ENCODE results near the gene CDC25C. TPM values are rescaled to one million over a fixed set of nuclear protein-coding genes. Genes with fewer than 3 reads are reported as not detected.

CDC25C gene
- total RNA-seq, 1 experiment from 2014 or later = 19.3 TPM

GRCh38 chr5:138369261-138369660 lies 37.7 kb upstream of the CDC25C start:
- H3K4me1 ChIP-seq (ENCODE audit: control insufficient read depth in 1 of 2, insufficient read depth in 2 of 2, low read length in 2 of 2) = no peaks in the 10 kb centered on the region
- ChIA-PET RAD21 (ENCODE audit: low non-redundant PET in 1 of 2, low total read pairs in 2 of 2, uncharacterized antibody in 2 of 2, unreplicated experiment in 2 of 2) (no interaction called here), CTCF (interaction anchor here (1.3 kb wide), 1 partner anchor 17 kb away, joined by 5 read pairs; no protein-coding TSS in a partner anchor), POLR2A (no interaction called here)
- H2AFZ ChIP-seq (ENCODE audit: low read depth, low read length, poor library complexity, severe bottlenecking) = no peak overlapping the region
- H3K36me3 ChIP-seq (ENCODE audit: control insufficient read depth in 1 of 2, insufficient read depth in 2 of 2, low read length in 2 of 2) = peaks cover 3 to 6% of the 10 kb centered on the region in 2 experiments; a peak in 1 of 4 replicates
- ATAC-seq (no peak), DNase-seq (ENCODE audit: low read depth, low spot score) (no peak)
- H3K27ac ChIP-seq (ENCODE audit: low read depth, low read length) = no peak overlapping the region
- H3K27me3 ChIP-seq (ENCODE audit: insufficient read depth, low read length) = no peaks in the 10 kb centered on the region
- no peaks in the 10 kb centered on the region; the same call in 1 of the 2 replicates for H4K20me1 ChIP-seq (ENCODE audit: insufficient read depth)
- H3K9me3 ChIP-seq (ENCODE audit: control insufficient read depth in 1 of 2, insufficient read depth in 1 of 2, low read depth in 1 of 2, low read length in 2 of 2) = no peaks in the 10 kb centered on the region
- intact Hi-C loops (cut with micrococcal nuclease) = no loop called here
- no peak overlapping the region for H3K4me2 ChIP-seq (ENCODE audit: low read length)
- no peak overlapping the region for H3K9ac ChIP-seq (ENCODE audit: low read length)
- no TSS peak for BruUV-seq (replicated peaks)
- H3K79me2 ChIP-seq (ENCODE audit: insufficient read depth, low read length) = peaks cover 90% of the 10 kb centered on the region
- no peaks in the 10 kb centered on the region for H3K9me2 ChIP-seq (ENCODE audit: insufficient read depth)
- TF ChIP-seq ZNF274 (IDR thresholded peaks at IDR 0.05; ENCODE audit: low read depth, low read length) = no peak
- TF ChIP-seq POLR2A (IDR thresholded peaks at IDR 0.05; ENCODE audit: borderline replicate concordance, extremely low read depth, insufficient read depth, insufficient read length) = no peak
- no peak for TF ChIP-seq JUND (IDR thresholded peaks at IDR 0.05)
- no peak for TF ChIP-seq EZH2 (IDR thresholded peaks at IDR 0.05)
- no peak overlapping the region for H3K4me3 ChIP-seq (replicated peaks in 1 of 2; ENCODE audit: low read depth in 1 of 2, low read length in 2 of 2)

GRCh38 chr5:138366632-138367382 lies 35.2 kb upstream of the CDC25C start:
- Histone ChIP-seq H3K9me3 (ENCODE audit: control insufficient read depth in 1 of 2, insufficient read depth in 1 of 2, low read depth in 1 of 2, low read length in 2 of 2) (no peaks in the 10 kb centered on the region), H3K4me2 (ENCODE audit: low read length) (no peak overlapping the region), H3K9ac (ENCODE audit: low read length) (no peak overlapping the region), H3K27ac (ENCODE audit: low read depth, low read length) (no peak overlapping the region), H3K4me3 (replicated peaks in 1 of 2; ENCODE audit: low read depth in 1 of 2, low read length in 2 of 2) (no peak overlapping the region), H3K36me3 (ENCODE audit: control insufficient read depth in 1 of 2, insufficient read depth in 2 of 2, low read length in 2 of 2) (no peaks in the 10 kb centered on the region), H4K20me1 (ENCODE audit: insufficient read depth) (no peaks in the 10 kb centered on the region), H2AFZ (ENCODE audit: low read depth, low read length, poor library complexity, severe bottlenecking) (no peak overlapping the region), H3K9me2 (ENCODE audit: insufficient read depth) (no peaks in the 10 kb centered on the region), H3K79me2 (ENCODE audit: insufficient read depth, low read length) (peaks cover 94% of the 10 kb centered on the region), H3K4me1 (ENCODE audit: control insufficient read depth in 1 of 2, insufficient read depth in 2 of 2, low read length in 2 of 2) (no peaks in the 10 kb centered on the region), H3K27me3 (ENCODE audit: insufficient read depth, low read length) (no peaks in the 10 kb centered on the region)
- no peak for DNase-seq (ENCODE audit: low read depth, low spot score)
- POLR2A ChIA-PET = interaction anchor here (0.6 kb wide), 1 partner anchor 157 kb away, joined by 3 read pairs; no protein-coding TSS in a partner anchor
- intact Hi-C loops (cut with micrococcal nuclease) = no loop called here
- RAD21 ChIA-PET (ENCODE audit: low non-redundant PET in 1 of 2, low total read pairs in 2 of 2, uncharacterized antibody in 2 of 2, unreplicated experiment in 2 of 2) = no interaction called here
- TF ChIP-seq POLR2A (IDR thresholded peaks at IDR 0.05; ENCODE audit: borderline replicate concordance, extremely low read depth, insufficient read depth, insufficient read length) (no peak), FOSL1 (IDR thresholded peaks at IDR 0.05; ENCODE audit: low read depth) (no peak)
- CTCF ChIA-PET = interaction anchor here (0.8 kb wide), 1 partner anchor 13 kb away, joined by 3 read pairs; no protein-coding TSS in a partner anchor
- BruUV-seq (replicated peaks) = no TSS peak
- ATAC-seq = no peak
